Islet of Langerhans (tissue), 1 donor: ENCODE measurements around the gene EOLA1.
"Not testable (repeated sequence)": the region's sequence is repeated elsewhere in the genome, so short reads cannot be mapped to it uniquely, and the experiment has no call there.

Experiments
- FAIRE-seq: peaks from one replicate; lab custom pipeline; 2011; peaks lifted over from hg19 to GRCh38; lab: Jason Lieb, UNC

The EOLA1 gene

DNA sequence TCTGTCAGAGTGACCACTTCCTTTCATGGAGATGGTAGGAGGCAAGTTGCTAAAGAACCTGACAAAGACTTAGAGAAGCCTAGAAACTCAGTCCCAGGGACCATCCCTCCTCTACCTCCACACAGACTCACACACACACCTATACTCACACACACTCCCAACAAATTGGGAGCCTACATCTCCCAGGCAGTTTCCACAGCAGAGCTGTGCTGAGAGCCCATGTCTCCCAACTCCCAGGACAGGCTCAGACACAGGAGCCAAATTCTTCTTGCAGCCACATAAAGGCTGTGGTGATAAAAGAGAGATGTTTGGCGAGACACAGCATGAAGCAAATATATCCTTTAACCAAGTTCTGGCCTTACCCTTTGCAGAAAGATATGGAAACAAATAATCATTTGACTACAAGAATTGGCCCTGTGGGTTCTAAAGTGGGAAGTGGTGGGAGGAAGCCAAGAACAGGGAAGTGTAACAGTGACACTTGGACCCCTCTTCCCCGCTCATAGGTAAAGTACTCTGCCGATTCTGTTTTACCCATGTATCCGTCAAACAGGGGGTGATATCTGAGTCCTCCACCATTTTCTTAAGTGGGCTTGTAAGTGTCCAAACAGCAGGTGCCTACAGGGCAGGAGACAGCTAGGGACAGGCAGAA, 24.7 kb upstream of the EOLA1 start:
- FAIRE-seq = no peak

DNA sequence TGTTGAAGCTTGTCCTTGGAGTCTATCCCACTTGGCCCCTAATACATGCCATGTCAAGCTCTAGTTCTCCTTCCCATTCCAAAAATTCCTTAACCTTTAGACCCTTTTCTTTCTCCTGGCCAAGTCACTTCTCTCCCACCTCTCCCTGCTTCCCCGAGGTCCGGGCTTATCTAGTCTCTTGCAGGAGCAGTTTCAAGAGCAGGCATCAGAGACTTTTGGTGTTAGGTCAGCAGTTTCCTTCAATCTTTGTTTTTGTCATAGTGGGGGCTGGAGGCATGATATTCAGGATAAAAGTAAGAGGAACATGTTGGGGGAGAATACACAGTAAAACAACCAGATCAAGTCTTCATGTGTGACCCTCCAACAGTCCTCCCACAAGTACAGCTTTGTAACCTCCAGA, 24.2 kb upstream of the EOLA1 start:
- FAIRE-seq = no peak

DNA sequence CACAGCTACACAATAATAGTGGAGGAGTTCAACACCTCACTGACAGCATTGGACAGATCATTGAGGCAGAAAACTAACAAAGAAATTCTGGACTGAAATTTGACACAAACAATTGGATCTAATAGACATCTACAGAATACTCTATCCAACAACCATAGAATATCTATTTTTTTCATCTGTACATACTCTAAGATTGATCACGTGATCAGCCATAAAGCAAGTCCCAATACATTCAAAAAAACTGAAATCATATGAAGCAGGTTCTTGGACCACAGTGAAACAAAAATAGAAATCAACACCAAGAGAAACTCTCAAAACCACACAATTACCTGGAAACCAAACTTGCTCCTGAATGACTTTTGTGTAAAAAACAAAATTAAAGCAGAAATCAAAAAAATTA, 23.5 kb upstream of the EOLA1 start:
- FAIRE-seq = no peak

DNA sequence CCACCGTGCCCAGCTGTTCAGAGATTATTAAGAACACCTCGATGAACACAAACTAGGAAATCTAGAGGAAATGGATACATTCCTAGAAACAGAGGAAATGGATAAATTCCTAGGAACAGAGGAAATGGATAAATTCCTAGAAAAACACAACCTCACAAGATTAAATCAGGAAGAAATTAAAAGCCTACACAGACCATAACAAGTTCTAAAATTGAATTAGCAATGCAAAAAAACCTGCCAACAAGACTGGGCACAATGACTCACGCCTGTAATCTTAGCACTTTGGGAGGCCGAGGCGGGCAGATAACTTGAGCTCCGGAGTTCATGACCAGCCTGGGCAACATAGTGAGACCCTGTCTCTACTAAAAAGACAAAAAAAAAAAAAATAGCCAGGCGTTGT, 22.6 kb upstream of the EOLA1 start:
- FAIRE-seq = peak; percentile 86

DNA sequence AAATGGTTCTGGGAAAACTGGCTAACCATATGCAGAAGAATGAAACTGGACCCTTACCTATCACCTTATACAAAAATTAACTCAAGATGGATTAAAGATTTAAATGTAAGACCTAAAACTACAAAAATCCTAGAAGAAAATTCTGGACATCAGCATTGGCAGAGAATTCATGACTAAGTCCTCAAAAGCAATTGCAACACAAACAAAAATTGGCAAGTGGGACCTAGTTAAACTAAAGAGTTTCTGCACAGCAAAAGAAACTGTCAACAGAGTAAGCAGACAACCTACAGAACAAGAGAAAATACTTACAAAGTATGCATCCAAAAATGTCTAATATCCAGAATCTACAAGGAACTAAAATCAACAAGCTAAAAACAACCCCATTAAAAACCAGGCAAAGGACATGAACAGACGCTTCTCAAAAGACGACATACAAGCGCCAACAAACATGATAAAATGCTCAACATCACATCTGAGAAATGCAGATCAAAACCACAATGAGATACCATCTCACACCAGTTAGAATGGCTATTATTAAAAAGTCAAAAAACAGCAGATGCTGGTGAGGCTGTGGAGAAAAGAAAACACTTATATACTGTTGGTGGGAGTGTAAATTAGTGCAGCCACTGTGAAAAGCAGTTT, 20.1 kb upstream of the EOLA1 start:
- peak; percentile 36 for FAIRE-seq

DNA sequence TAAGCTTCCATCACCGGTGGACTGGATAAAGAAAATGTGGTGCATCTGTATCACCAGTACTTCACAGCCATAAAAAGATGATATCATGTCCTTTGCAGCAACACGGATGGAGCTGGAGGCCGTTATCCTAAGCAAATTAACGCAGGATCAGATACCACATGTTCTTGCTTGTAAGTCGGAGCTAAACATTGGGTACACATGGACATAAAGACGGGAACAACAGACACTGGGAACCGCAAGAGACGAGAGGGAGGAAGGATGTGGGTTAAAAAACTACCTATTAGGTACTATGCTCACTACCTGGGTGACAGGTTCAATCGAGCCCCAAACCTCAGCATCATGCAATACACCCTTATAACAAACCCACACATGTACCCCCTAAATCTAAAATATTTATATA, 19.4 kb upstream of the EOLA1 start:
- no peak for FAIRE-seq

DNA sequence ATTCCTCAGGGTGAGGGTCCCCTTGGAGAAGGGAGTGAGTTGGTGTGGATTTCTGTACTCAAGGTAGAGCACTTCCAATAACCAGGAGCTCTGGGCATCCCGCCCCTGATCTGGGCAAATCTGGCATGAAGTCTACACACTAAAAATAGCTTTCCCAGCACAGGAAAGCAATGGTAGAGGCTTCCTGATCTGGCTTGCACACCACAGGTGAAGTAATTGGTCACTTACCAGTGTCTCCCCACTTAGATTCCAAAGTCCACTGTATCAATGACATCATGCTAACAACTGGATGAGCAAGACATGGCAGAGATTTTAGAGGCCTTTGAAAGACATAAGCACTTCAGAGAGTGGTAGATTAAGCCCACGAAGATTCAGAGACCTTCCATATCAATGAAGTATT, 17.9 kb upstream of the EOLA1 start:
- peak; percentile 92 for FAIRE-seq

DNA sequence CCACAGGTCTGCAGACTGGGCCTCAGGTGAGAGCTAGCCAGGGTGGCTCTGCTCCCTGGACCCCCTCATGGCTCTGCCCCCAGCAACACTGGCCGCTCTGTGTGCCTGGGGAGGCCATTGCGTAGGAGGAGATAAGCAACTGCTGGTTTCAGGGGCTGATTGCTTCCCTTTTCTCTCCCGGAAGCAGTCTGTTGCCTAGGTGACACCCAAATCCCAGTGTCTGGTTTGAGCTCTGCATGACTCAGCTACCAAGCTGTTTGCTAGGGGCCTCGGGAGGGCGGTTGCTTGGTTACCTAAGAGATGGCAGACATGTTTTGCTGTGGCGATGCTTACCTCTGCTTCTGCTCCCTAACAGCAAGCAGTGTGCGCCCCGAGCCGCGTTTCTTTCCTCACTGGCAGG, 15.4 kb upstream of the EOLA1 start:
- peak; percentile 99 for FAIRE-seq

DNA sequence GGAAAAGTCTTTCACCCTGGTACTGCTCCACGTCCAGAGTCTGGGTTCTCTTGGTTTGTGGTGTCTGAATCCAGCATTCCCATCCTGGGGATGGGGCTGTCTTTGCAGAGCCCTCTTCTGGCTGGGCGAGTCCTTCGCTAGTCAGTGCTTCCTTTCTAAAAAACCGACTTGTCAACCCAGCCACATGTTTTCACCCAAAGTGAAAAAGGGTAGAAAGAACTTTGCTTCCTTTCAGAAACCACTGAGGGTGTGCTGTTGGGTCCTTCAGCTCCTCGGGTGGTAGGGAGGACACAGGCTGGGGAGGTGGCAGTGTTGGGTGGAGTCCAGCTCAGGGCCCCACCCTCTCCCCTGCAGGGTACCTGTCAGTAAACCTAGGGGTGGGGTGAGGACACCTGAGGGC, 14.9 kb upstream of the EOLA1 start:
- not testable (repeated sequence) for FAIRE-seq

DNA sequence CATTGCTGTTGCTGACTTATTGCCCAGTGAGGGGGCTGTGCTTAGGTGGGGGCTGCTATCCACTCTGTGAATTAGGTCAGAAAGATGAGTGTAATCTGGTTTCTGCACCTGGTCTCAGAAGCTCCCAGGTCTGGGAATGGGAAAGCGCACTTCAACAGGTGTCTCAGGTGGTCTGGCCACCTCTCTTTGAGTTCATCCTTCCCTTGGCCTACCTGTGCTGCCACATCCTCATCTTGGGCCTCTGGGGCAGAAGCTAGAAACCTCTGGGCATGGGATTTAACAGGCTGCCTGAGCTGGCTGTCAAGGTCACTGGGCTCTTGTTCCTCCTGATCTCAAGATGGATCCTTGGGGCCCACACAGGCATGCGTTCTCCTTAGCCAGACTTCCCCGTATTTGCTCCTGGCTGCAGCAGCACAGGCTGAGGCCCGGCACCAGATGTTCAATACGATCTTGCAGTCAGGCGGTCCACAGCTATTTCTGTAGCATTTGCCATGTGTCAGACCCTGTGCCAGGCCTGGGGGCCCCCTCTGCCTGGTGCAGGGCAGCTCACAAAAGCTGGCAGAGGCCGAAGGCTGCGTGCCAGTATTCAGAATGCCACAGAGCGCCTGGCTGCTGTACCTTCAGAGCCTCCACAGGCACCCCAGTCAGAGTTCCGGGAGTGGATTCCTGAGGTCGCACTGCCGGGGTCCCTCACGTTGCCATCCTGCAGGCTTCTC, 14.3 kb upstream of the EOLA1 start:
- not testable (repeated sequence) for FAIRE-seq

DNA sequence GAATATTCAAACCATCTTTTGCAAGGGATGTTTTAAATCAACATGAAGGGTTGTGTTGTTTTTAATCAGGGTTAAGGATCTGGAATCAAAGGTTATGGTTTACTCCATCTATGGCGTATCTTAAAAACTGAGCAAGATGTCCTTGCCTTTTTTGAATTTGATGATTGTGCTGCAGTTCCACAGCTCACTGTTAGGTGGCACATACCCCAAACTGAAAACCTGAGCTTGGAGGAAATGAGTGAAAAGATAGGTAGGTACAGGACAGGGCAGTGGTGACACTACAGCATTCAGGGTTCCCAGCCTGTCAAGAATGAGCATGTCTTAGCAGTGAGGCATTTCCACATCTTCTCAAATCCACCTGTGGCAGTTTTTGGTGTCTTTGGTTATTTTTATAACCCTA, 13.1 kb upstream of the EOLA1 start:
- no peak for FAIRE-seq

DNA sequence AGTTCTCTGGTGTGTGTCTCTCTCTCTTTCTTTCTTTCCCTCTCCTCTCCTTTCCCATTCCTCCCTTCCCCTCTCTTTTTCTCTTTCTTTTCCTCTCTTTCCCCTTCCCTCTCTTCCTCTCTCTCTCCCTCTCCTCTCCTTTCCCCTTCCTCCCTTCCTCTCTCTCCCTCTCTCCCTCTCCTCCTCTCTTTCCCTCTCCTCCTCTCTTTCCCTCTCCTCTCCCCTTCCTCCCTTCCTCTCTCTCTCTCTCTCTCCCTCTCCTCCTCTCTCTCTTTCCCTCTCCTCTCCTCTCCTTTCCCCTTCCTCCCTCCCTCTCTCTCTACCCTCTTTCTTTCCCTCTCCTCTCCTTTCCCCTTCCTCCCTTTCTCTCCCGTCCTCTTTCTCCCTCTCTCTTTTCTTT, 12.4 kb upstream of the EOLA1 start:
- FAIRE-seq = no peak

DNA sequence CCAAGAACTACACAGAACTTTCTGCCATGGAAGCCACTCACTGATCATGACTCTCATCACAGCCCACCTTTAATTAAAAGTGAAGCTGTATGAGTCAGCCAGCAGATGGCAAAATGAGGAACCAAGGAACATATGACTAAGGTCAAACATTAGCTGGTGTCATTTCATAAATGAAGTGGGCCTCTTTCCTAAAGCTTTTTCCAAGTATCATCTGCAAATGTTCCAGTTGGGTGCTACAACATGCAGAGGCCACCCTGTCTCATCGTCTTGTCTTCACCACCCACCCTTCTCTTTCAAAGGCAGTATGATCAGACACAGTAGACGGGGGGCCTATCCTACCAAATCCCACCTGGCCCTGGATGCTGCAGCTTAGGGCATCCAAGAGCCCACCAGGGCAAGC, 9.2 kb upstream of the EOLA1 start:
- FAIRE-seq = peak; percentile 87

DNA sequence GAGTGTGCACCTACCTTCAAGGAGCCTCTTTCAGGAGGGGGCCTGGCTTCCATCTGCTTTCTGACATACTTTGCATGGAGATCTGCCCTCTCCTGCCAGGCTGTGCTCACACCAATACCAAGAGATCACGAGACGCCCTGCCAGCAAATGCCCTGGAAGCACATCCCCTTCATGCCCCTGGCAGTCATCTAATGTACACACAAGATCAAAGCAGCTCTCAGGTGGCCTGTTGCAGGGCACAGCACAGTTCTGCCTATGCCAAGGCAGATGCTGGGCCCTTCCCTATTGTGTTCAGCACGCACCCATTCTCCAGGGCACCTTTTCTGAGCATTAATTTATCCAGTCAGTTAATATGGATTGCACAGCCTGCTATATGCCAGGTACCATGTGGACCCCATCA, 7.9 kb upstream of the EOLA1 start:
- not testable (repeated sequence) for FAIRE-seq

DNA sequence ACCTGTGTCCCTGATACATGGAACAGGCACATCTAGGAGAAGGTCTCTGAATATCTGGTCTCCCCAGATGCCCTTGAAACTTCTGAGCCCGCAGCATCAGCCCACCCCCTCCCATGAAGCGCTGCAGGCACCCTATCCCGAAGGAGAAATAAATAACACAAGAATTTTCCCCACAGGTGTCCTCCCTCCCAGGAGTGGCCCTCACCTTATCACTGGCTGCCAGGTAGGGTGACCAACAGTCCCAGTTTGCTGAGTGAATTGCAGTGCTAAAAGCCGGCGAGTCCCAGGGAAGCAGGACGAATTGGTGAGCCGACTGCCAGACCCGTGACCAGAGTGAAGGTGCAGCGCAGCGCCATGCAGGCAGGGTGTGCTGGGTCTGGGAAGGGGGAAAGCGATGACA, 6.8 kb upstream of the EOLA1 start:
- not testable (repeated sequence) for FAIRE-seq

DNA sequence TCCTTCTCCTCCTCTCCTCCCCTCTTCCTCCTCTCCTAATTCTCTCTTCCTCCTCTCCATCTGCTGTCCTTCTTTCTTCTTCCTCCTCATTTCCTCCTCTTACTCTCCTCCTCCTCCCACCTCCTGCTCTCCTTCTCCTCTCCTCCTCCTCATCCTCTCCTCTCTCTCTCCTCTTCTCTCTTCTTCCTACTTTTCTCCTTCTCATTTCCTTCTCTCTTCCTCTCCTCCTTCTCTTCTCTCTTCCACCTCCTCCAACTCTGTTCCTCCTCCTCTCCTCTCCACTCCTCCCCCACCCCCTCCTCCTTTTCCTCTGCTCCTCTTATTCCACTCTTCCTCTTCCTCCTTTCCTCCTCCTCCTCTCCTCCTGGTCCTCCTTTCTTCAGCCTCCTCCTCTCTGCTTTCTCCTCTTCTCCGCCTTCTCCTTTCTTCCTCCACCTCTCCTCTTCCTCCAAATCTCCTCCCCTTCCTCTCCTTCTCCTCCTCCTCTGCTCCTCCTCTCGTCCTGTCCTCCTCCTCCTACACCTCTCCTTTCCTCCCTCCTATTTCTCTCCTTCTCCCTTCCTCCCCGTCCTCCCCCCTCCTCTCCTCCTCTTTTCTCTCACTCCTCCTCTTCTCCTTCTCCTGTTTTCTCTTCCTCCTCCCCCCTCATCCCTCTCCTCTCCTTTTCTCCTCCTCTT, 5.7 kb upstream of the EOLA1 start:
- not testable (repeated sequence) for FAIRE-seq

DNA sequence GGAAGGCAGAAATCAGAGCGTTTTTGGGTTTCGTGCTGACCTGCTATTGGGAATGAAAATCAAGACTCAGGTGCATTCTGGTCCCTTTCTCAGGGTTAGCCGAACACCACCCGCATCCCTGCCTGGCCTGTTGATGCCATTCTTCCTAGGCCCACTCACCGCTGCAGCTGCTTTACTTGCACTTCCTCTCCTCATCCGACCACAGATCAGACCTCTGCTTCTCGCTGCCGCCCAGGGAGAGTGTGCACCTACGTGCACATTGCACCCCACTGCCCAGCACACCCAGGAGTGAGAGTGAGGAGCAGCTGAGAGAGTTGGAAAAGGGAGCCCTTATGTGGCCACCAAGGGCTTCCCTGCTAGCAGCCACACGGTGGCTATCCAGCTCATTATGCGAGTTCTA, 3.3 kb upstream of the EOLA1 start:
- FAIRE-seq = not testable (repeated sequence)

DNA sequence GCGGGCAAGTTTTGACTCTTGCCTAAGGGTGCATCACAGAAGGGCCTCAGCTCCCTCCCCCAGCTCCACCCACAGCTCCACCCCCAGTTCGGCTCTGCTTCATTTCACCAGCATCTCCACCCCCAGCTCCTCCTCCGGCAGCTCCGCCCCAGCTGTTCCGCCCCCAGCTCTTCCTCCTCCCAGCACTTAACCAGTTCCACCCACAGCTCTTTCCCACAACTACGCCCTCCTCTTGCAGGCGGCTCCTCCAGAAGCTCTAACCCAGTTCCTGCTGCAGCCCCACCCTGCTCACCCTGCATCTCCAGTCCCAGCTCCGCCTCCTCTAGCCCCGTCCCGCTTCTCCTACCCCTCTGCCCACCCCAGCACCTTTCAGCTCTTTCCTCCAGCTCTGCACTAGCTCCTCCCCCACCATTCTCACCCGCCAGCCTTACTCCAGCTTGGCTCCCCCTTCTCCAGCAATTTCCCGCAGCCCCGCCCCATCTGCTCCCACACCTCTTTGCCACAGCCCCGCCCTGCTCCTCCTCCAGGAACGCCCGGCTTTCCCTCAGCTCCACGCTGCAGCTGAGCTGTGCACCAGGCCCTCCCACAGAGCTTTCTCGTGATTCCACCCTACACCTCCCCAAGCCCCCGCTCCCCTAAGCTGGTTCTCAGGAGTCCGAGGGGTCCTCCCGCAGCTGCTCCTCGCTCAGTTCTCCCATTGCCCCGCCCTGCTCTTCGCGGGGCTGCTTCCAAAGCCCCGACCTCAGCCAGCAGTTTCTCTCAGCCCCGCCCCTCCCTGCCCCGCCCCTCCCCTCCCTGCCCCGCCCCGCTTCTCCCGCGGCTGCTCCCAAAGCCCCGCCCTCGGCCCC, 1.3 kb upstream of the EOLA1 start:
- FAIRE-seq = peak; percentile 49

DNA sequence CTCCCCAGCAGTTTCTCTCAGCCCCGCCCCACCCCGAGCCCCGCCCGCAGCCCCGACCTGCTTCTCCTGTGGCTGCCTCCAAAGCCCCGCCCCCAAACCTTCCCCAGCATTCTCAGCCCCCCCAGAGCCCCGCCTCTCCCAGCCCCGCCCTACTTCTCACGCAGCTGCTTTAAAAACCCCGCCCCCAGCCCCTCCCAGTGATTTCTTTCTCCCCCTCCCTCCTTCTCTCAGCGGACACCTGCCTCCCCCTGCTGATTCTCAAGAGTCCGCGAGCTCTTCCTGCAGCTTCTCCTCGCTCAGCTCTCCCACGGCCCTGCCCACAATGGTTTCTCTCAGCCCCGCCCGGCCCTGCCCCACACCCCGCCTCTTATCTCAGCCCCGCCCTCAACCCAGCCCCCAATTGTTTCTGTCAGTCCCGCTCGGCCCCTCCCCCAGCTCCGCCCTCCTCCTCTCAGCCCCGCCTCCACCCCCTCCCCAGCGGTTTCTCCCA, 636 bp upstream of the EOLA1 start:
- no peak for FAIRE-seq

DNA sequence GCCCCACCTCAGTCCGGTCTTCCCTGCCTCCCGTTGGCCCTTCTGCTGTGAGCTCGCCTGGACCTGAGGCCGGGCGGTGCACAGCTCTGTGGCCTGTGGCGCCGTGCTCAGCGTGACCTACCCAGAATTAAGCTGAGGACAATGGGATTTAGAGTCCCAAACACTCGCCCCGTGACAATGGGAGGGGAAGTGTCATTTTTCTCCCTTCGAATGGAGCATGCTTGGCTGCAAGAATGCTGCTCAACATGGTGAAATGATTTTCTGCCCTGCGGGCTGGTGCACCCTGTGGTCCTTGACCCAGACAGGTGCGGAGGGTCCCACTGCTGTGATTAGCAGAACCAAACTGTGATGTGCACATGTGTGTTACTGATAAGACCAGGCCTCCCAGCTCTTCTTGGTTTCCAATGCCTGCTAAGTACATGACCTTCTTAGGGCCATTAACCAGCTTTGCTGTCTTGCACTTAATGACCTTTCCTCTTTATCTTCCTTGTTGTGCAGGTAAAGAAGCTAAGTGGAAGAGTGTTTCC, 772 bp downstream of the EOLA1 start:
- no peak for FAIRE-seq
